IPS-11a (cell line): Measurements from ENCODE around the gene COBL.

Experiments used
- H3K4me3 ChIP-seq: one replicate; pipeline ENCODE4 v1.5.1; 2013; ENCODE audit warnings: low read depth, low read length, control low read depth

The COBL gene

DNA sequence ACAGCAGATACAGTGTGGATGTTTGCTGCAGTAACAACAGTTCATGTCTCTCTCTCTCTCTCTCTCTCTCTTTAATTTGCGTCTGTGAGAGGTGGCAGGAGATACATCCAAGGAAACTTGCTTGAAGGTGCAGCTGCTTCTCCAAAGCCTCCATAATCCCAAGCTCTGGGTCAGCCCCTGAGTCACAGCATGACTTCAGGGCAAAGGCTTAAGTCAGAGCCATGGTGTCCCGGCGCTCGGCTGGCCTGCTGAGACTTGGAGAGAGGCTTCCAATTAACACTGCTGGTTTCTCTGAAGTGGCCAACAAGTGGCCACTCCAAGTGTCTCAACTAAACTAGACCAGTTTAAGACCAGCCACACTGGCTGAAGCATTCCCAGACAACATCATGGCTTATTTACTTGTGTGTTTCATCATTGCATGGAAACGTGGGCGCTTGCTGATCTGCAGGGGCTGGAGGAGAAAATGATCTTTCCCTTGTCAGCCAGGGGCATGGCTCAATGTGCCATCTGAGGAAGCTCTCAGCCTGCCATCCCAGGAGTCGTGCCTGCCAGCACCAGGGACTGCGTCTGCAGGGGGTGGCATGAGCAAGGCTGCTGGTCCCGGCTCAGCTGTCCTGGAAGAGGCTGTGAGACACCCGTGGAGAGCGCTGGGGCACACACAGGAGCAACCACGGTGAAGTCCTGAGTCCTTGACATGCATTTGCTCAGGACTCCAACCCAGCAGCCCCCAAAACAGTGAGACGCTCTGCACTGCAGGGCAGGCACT, 254.2 kb downstream of the COBL start:
- no peak overlapping the region for H3K4me3 ChIP-seq

DNA sequence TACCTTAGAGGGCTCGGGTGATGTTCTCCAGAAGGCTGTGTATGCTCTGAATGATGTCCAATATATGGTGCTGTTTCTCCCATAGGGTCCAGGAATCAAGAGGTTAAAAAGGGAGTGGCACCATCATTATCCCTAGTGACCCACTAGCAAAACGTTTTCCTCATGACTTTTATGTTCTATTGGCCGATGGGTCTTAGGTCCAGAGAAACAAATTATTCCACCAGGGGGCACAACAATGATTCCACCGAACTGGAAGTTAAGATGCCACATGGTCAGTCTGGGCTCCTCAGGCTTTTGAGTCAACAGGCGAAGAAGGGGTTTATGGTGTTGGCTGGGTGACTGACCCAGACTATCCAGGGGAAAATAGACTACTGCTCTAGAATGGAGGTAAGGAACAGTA, 256.1 kb downstream of the COBL start:
- no peak overlapping the region for H3K4me3 ChIP-seq

DNA sequence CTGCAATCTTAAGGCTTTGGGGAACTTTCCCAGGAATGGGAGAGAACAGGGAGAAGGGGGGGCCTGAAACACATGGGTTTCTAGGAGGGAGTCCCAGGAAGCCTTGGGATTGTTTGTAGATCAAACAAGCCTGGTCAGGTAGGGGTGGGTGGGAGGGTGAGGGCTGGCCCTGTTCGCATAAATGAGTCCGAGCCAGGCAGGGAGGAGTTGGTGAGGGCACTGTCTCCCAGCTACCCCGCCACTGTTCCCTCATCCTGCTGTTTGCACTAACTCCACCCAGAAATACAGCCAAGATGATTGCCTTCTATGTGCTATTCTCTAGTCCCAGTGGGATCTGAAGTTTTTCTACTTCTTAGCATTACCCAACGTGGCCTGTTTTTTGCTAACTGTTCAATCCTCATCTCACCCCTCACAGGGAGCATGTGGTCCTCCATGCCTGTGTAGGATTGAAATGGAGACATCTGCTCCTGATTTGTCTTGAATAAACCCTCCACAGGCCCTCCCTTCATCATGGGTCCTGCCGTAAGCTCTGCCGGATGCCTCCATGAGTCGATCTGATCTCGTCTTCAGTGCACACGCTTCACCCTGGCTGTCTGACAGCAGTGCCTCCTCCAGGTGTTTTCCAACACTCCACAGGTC, 257.0 kb downstream of the COBL start:
- no peak overlapping the region for H3K4me3 ChIP-seq

DNA sequence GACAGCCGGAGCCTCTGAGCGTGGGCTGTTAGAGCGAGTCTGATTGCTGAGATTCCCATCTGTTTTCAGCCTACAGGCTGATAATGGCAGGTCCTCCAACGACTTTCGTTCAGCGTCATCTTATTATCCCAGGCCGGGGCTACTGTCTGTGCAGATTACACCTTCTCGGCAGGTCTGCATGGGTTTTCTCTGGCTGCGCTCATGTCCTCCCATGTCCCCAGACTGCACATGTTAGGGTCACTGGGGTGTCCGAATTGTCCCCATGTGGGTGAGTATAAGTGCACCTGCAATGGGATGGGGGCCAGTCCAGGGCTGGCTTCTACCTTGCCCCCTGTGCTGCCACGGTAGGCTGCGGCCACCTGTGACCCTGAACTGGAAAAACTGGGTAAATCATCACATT, 257.8 kb downstream of the COBL start:
- H3K4me3 ChIP-seq, result no peak overlapping the region

DNA sequence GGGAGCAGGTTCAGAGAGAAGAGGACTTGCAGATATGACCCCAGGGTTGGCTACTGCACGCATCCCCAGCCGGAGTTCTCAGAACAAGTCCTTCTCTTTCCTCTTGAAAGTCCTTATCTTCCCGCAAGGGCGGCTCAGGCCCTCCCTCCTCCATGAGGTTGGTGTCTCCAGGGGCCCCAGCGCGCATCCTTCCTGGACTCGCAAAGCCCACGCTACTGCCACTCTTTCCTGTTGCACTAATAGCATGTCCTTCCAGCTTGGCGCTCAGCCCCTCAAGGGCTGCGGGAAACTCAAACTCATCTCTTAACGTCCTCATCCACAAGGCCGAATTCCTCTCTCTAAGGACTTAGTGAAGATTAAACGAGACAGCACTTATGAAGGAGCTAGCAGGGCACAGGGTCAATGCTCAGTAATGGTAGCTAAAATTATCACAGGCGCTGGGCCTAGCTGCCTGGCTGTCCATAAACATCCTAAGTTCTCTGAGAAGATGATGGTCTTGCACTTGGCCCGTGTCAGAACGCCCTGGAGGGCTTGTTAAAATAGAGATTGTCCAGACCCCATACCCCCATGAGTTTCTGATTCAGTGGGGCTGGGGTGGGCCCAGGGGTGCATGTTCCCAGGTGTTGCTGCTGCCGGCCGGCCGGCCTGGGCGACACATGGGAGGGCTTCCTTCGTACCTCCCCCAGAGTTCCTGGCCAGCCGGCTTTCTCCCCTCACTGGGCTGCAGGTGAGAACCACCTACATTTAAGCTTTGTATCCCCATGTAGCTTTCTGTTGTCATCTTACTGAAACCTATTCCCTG, 261.4 kb downstream of the COBL start:
- no peak overlapping the region for H3K4me3 ChIP-seq

DNA sequence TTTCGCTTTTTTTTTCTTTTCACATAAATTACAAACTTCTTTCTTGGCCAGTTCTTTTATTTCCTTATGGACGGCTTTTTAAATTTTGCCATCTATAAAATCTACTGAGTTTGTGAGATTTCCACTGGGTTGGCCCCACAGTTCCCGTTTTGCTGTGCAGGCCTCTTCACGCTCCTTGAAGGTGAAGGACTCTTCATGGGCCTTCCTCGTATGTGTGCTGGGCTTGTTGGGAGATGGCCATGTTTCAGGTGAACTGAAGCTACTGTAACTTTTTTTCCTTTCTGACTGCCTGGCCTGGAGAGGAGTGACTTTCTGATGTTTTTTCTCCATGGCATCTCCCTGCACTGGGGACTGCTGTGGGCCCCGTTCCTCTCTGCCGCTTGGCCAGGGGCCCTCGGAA, 262.4 kb downstream of the COBL start:
- no peak overlapping the region for H3K4me3 ChIP-seq

DNA sequence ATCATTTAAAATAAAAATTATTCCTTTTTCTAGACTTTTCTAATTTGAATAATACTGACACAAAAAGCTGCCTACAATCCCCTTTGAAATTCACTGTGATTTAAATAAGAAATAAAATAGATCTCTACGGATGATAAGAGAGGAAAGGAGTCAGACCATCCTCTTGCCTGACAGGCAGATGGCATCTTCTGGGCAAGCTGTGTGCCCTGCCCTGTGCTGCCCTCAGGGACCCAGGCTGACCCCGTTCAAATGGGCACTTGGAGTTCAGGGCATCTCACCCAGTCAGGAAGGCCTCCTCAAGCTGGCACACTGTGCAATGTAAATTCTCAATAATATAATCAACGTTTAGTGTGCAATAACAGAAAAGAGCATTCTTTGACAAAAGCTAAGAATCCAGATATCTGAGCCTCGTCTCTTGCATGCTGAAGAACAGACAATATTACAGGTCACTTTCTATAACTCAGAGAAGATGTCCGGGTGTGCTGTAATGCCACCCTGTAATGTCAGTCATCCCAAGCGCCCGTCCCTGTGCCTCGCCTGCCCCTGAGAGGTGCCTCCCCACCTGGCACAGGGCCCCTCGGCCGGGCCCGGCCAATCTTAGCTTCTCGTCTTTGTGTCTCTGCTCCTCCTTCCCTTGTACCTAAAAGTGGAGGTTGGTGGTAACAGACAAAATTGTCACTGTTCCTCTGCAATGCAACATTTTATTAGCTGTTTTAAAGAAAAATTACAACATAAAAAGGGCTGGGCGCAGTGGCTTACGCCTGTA, 263.3 kb downstream of the COBL start:
- no peak overlapping the region for H3K4me3 ChIP-seq

DNA sequence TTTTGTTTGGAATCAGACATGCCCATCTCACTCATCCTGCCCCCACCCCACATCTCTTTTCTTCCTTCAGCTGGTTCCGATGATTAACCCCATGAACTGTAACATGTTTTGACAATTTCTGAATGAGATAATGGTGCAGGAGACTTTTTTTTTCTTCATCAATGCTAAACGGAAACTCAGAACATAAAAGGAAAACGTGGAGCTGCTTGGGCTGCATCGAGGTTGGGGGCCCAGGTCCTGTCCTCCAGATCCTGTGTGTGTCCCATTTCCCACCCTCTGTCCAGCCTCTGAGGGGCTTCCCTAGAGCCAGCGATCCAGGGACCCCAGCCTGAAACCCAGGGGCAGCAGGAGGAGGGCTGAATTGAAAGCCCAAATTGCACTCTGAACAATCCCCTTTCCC, 270.1 kb downstream of the COBL start:
- no peak overlapping the region for H3K4me3 ChIP-seq

DNA sequence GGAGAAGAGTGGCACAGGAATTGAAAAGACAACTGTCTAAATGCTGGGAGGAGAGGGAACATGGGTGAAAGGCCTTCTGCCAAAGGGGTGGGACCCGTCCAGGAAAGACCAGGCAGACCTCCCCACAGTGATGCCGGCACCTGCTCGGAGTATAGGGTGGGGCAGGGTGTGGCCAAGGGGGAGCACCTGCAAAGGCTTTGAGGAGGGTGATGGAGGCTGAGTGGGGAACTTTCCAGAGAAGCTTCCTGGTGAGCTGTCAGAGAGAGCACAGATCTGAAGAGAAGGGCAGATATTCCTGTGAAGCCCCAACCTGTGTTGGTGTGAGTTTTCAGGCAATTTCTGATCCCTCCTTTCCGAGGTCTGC, 270.5 kb downstream of the COBL start:
- no peak overlapping the region for H3K4me3 ChIP-seq

DNA sequence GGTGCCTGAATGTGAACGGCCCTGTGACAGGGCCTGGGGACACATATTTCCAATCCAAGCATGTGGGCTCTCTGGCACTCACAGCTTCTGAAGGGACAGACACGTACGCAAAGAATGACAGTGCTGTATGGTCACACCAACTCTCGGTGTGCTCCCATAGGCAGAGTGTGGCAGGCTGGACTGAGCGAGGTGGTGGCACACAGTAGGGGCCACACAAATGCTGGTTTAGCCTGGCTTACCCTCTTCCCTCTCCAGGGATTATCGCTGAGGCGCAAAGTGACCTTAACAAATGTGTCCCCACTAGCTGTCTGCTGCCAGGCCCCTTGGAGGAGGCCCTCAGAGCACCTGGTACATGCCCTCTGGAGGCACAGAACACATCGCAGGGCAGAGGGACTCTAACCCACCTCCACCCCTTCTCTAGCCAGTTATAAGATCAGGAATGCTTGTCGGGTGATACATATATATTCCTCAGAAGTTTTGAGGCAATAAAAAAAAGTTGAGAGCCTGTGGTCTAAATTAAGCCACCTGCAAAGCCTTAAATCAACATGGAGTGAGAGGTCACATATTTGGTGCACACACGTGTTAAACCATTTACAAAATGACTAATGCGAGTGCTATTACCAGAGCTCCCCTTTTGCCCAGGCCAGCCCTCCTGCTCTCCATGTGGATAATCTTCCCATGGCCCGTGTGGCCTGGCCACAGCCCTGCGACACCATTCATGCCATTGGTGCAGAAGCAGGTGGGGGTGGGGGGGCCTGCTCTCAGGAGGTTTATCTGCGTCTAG, 271.1 kb downstream of the COBL start:
- no peak overlapping the region for H3K4me3 ChIP-seq

DNA sequence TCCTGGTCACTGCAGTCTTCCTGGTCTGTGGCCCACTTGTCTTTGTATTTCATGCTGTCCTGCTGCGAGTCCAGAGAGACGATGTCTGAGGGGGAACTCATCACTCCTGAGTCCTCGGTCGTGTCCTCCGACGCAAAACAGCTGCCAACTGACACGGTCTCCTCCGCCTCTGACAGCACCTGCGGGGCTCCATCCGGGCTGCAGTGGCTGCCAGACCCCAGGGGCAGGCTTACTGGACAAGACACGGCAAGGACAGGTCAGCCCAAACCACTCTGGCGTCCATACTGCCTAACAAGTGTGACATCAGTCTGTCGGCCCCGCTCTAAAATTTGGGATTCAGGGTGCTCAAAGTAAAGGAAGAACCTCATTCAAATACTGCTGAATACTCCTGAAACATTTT, 273.1 kb downstream of the COBL start:
- H3K4me3 ChIP-seq, result no peak overlapping the region

DNA sequence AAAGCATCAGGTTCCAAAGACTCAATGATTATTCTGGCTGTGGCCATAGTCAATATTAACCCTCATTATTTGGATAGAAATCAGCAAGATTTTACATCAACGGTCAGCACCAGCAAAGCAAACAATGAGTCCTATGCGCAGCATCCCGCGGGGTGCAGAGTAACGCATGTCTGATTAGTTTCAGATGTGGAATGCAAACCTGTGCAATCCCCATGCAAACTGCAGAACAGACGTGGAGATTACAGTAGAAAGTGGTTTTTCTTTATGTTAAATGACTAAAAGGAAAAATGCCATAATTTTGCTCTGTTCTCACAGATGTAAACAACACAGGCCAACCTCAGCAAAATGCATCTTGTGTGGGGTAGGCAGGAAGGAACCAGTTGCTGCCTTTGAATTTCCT, 275.8 kb downstream of the COBL start:
- no peak overlapping the region for H3K4me3 ChIP-seq

DNA sequence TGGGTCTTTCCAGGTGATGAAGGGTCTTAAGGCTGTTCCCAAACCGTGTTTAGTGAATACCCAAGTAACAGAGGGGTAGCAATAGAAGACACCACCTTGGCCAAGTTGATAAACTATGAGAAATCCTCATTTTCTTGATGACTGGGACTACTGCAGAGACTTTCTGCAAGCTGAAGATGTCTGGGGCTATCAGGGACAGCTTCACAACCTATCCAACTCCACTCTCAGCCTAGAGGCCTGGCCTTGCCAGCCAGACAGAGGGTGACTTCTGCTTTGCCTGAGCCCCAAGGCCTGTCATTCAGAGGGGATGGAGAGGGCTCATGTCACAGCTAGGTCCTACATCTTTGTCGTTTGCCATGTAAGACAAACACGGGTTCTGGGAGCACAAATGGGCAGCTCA, 278.0 kb downstream of the COBL start:
- H3K4me3 ChIP-seq, result no peak overlapping the region

DNA sequence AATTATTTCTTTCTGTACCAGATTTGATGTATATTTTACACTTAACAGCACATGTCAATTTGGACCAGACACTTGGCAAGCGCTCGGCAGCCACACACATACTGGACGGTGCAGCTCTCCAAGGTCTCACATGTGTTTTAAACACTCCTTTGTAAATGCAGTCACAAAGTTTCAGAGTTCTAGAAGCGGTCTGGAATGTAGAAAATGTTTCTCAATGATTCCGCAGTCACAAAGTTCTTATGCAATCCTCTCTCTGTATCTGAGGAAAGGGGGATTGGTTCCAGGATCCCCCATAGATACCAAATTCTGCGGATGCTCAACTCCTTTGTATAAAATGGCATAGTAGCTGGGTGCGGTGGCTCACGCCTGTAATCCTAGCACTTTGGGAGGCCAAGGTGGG, 280.9 kb downstream of the COBL start:
- H3K4me3 ChIP-seq, result no peak overlapping the region

DNA sequence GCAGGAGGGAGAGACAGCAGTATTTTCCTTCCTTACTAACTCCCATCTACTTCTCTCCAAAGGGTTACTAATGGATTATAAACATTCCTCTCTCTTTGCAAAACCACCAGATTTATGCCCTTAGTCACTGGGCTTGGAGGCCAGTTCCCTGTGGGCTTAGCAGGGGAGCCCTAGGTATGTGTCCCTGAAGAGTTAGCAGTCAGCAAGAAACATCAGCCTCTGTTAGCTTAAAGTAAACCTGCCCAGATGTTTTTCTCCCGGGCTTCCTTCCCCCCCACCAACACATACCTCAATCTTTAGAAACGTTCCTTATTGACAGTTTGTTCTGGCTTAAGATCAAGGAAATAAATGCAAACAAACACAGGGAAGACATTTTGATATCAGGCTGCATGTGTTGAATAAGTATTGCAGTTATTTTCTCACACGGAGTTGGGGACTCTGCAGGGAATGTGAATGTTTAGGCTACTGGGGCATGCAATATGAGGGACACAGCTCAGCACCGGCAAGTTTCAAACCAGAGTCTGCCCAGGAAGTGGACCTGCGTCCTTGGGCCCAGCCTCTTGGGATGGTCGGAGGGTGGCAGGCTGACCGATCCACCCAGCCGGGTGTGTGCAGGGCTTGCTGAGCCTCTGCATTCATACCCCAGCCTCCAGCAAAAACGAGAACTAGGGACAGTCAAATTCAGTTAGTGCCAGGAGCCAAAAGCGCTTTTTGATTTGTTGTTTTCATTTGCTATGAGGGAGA, 281.9 kb downstream of the COBL start:
- no peak overlapping the region for H3K4me3 ChIP-seq

DNA sequence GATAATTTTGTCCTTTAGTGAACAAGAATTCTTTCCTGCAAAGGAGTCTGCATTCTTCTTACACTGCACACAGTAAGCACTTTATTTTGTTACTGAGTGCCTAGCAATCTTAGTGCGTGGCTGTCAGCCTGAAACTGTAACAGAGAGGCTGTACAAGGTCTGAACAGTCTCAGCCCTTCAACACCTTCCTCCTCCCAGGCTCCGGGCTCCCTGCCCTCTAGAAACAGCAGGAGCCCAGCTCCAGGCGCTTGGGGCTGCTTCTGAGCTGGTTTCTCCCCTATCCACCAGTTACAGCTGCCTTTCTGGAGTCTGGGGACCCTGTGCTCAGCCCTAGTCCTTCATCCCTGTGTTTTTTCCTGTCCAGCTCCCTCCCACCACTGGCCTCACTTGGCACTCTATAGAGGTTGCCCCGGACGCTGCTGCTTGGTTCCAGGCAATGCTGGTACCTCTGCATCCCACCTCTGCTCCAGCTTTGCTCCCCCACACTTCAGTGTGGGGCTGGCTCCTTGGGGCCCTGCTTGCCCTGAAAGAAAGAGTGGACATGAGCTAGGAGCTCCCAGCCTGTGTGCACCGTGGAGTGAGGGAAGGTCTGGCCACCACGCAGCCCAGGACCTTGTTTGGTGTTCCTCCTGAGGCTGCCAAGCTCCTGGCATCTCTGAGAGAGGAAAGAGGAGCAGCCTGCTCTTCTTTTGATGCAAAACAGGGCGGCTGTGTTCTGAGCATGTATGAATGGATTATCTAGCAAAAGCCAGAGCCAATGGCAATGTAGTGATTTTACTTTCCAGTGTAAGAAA, 282.7 kb downstream of the COBL start:
- no peak overlapping the region for H3K4me3 ChIP-seq

DNA sequence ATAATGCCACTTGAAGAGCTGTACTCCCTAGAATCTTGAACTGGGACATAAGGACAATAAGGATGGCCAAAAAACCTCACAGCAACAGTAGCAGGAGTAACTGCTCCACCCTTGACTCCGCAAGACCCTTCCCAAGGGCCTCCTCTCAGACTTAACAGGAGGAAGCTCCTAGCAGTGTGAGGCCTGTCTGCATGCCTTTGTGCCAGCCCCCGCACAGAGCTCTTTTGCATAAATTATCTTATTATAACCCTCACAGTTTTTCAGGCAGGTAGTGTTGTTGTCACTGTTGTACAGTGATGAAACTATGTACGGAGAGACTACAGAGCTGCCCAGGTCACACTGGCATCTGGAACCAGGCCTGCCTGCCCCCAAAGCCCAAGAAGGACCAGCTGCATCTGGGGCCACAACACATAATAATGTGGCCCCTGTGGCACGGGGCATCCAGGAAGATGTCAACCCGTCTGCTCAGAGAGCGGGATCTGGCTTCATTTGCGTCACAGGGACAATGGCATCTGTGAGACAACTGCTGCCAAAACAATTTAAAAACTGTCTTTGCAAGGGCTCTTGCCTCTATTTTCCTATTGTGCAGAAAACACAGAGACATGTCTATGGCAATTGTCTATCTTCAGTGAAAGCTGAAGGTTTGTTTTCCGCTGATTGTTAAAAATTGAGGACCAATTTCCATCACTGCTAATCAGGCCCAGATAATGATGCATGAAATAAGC, 284.7 kb downstream of the COBL start:
- no peak overlapping the region for H3K4me3 ChIP-seq

DNA sequence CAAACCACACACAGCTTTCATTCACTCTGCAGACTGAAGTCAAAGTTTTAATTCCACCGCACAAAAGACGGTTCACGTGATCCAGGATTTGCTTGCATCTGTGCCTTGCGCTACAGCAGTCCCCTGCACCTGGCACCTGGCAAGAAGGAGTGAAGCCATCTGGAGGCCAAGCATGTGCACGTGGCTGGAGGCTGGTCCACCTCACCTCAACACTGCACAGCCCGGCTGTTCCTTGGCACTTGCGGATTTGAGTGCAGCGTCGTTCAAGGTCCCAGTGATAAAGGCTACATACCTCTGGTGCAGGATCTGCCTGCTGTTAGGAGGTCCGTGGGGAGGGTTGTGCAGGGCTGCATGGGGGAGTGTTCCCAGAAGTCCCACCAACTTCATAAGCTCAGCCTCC, 285.4 kb downstream of the COBL start:
- no peak overlapping the region for H3K4me3 ChIP-seq
